Panc1 (cell line): ENCODE measurements around the gene FOXP4. TPM values are rescaled to one million over a fixed set of nuclear protein-coding genes. Genes with fewer than 3 reads are reported as not detected.
"Not testable (repeated sequence)": the region's sequence is repeated elsewhere in the genome, so short reads cannot be mapped to it uniquely, and the experiment has no call there.

Experiments used
- ATAC-seq: fragments of 200-7000 bp; cut with Tn5 transposase; 2 replicates; pipeline ENCODE4 v1.9.1; 2020; ENCODE audit warnings: mild to moderate bottlenecking, moderate library complexity
- BruUV-seq: library from RNA; stranded (reverse); fragments of 400-500 nt; replicated peaks from 2 replicates; lab custom pipeline; 2021; lab: Mats Ljungman, UMichigan
- CTCF ChIA-PET: fragments of 300-600 bp; sonication (Branson Sonifier 250); formaldehyde crosslinking; loops from one replicate; lab custom pipeline; 2022; ENCODE audit warnings: antibody characterized with exemption; lab: Charles Lee
- POLR2A ChIA-PET: fragments of 300-600 bp; sonication (Branson Sonifier 250); formaldehyde crosslinking; loops from one replicate; lab custom pipeline; 2022; ENCODE audit warnings: antibody characterized with exemption; lab: Charles Lee
- DNase-seq: peaks from one replicate; pipeline ENCODE4 v3.0.0-alpha.2; 2010; ENCODE audit warnings: low read depth, low spot score
- H3K27ac ChIP-seq: 2 replicates; pipeline ENCODE4 v1.5.1; 2011; ENCODE audit warnings: mild to moderate bottlenecking, low read length, inconsistent platforms
- H3K27me3 ChIP-seq: fragments of 200-500 bp; sonication (Bioruptor generic); 2 replicates; pipeline ENCODE4 v1.6.0; 2014; ENCODE audit warnings: low read length, inconsistent platforms; ENCODE audit not compliant: control insufficient read depth, insufficient read depth
- H3K36me3 ChIP-seq: fragments of 200-500 bp; sonication (Bioruptor generic); 2 replicates; pipeline ENCODE4 v1.5.1; 2014; ENCODE audit warnings: inconsistent platforms, mild to moderate bottlenecking, low read length, moderate library complexity; ENCODE audit not compliant: control insufficient read depth, insufficient read depth
- H3K4me1 ChIP-seq: 2 replicates; pipeline ENCODE4 v1.5.1; 2011; ENCODE audit warnings: inconsistent platforms, mild to moderate bottlenecking, low read length, moderate library complexity; ENCODE audit not compliant: control insufficient read depth, insufficient read depth
- H3K4me3 ChIP-seq, 2 experiments: 2 replicates each; pipeline ENCODE4 v1.5.1; 2011 to 2012; ENCODE audit warnings: low read depth in 2 of 2, low read length in 2 of 2, mild to moderate bottlenecking in 2 of 2, inconsistent platforms in 1 of 2, moderate library complexity in 1 of 2
- H3K9me3 ChIP-seq: fragments of 200-500 bp; sonication (Bioruptor generic); 2 replicates; pipeline ENCODE4 v1.5.1; 2014; ENCODE audit warnings: low read depth, mild to moderate bottlenecking, inconsistent platforms, low read length, moderate library complexity; ENCODE audit not compliant: control insufficient read depth, insufficient read depth
- POLR2AphosphoS5 ChIP-seq: IDR thresholded peaks from 2 replicates; pipeline ENCODE4 v1.6.1; 2012; ENCODE audit warnings: mild to moderate bottlenecking, low read depth, low read length, moderate library complexity
- REST ChIP-seq, 2 experiments: IDR thresholded peaks; 2 replicates each; pipeline ENCODE4 v1.6.1; 2011 to 2012; ENCODE audit warnings: low read depth in 2 of 2, control low read depth in 1 of 2, low read length in 1 of 2, mild to moderate bottlenecking in 1 of 2, moderate library complexity in 1 of 2; ENCODE audit not compliant: insufficient read depth in 1 of 2
- SIN3A ChIP-seq: IDR thresholded peaks from 2 replicates; pipeline ENCODE4 v1.6.1; 2012; ENCODE audit warnings: low read depth, mild to moderate bottlenecking, low read length, moderate library complexity, borderline replicate concordance; ENCODE audit not compliant: insufficient read depth
- TCF7L2 ChIP-seq: IDR thresholded peaks from 2 replicates; pipeline ENCODE4 v1.6.1; 2011; ENCODE audit warnings: mild to moderate bottlenecking, low read depth, low read length, inconsistent platforms
- in situ Hi-C: cut with HindIII; loops from 2 replicates; pipeline ENCODE4 v1.10.0; 2016; ENCODE audit warnings: low sequenced_read_pairs, low pct_unique_long_range_greater_than_20kb
- intact Hi-C: fragments of 100-400 bp; cut with micrococcal nuclease; formaldehyde crosslinking; loops from one replicate; pipeline ENCODE4 v1.10.0; 2022; ENCODE audit not compliant: unreplicated experiment
- total RNA-seq: library from RNA; stranded (reverse); gene quantifications from one replicate; pipeline ENCODE4 v1.2.1, GENCODE V29; 2021; ENCODE audit not compliant: unreplicated experiment
- TF ChIP-seq, protein P1 (sequence below): fragments of 450-650 bp; IDR thresholded peaks from 2 replicates; pipeline ENCODE4 v1.5.1; 2017; ENCODE audit warnings: mild to moderate bottlenecking

FOXP4 gene
- total RNA-seq, 1 experiment from 2014 or later: 30.4 TPM

GRCh38 chr6:41615311-41615710 is 69.1 kb downstream of the FOXP4 start:
- Histone ChIP-seq H3K4me3 (no peak overlapping the region), H3K4me1 (no peaks in the 10 kb centered on the region), H3K36me3 (no peaks in the 10 kb centered on the region), H3K27ac (no peak overlapping the region), H3K27me3 (no peaks in the 10 kb centered on the region), H3K9me3 (no peaks in the 10 kb centered on the region)
- DNase-seq: no peak
- TF ChIP-seq POLR2AphosphoS5 (no peak), REST (IDR thresholded peaks at IDR 0.05; ENCODE audit: insufficient read depth in 1 of 2, low read depth in 2 of 2, low read length in 1 of 2) (no peak), SIN3A (no peak), TCF7L2 (no peak)
- TF ChIP-seq, protein P1, sequence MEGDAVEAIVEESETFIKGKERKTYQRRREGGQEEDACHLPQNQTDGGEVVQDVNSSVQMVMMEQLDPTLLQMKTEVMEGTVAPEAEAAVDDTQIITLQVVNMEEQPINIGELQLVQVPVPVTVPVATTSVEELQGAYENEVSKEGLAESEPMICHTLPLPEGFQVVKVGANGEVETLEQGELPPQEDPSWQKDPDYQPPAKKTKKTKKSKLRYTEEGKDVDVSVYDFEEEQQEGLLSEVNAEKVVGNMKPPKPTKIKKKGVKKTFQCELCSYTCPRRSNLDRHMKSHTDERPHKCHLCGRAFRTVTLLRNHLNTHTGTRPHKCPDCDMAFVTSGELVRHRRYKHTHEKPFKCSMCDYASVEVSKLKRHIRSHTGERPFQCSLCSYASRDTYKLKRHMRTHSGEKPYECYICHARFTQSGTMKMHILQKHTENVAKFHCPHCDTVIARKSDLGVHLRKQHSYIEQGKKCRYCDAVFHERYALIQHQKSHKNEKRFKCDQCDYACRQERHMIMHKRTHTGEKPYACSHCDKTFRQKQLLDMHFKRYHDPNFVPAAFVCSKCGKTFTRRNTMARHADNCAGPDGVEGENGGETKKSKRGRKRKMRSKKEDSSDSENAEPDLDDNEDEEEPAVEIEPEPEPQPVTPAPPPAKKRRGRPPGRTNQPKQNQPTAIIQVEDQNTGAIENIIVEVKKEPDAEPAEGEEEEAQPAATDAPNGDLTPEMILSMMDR: no peak
- no TSS peak for BruUV-seq
- intact Hi-C loops (no loop called here), in situ Hi-C loops (no loop called here)
- ATAC-seq: no peak
- POLR2A ChIA-PET: interaction anchor here (0.6 kb wide), 1 partner anchor 253 kb away, joined by 3 read pairs; no protein-coding TSS in a partner anchor
- CTCF ChIA-PET: no interaction called here

DNA sequence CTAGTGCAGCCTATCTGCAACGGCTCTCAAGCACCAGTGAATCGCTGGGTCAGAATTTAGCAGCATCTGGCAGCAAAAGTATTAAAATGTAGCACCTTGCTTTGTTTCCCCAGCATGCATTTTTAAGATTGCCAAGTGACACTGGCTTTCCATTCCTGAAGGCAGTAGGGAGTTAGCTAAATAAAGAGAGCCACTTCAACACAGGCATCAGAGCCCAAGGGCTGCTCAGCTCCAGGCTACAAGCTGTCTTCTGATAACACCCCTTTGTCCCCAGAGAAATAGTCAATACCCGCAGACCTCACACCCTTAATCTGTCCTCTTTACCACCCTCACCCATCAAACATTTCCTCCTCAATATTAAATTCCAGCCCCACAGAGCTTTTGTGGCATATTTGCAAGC is 72.4 kb downstream of the FOXP4 start:
- TF ChIP-seq TCF7L2 (no peak), POLR2AphosphoS5 (no peak), SIN3A (no peak), REST (IDR thresholded peaks at IDR 0.05; ENCODE audit: insufficient read depth in 1 of 2, low read depth in 2 of 2, low read length in 1 of 2) (no peak)
- TF ChIP-seq, protein P1: no peak
- no TSS peak for BruUV-seq
- no peak overlapping the region for H3K4me3 ChIP-seq
- no peaks in the 10 kb centered on the region for H3K4me1 ChIP-seq
- in situ Hi-C loops: no loop called here
- H3K36me3 ChIP-seq: no peaks in the 10 kb centered on the region
- ATAC-seq (no peak), DNase-seq (no peak)
- H3K27ac ChIP-seq: no peak overlapping the region
- ChIA-PET POLR2A (no interaction called here), CTCF (interaction anchor here (0.6 kb wide), 1 partner anchor 196 kb away, joined by 8 read pairs; no protein-coding TSS in a partner anchor)
- peaks cover 3% of the 10 kb centered on the region; the same call in 1 of the 2 replicates for H3K9me3 ChIP-seq
- H3K27me3 ChIP-seq: no peaks in the 10 kb centered on the region
- intact Hi-C loops: no loop called here

DNA sequence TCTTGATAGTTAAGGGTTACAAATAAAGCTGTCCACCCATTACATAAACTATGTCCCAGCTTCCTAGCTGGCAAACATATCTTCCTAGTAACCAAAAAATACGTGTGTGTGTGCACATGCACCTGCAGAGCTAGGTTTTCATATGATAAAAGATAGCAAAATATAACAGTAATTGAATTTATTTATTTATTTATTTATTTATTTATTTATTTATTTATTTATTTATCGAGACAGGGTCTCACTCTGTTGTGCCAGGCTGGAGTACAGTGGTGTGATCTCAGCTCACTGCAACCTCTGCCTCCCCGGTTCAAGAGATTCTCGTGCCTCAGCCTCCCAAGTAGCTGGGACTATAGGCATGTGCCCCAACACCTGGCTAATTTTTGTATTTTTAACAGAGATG is 73.0 kb downstream of the FOXP4 start:
- DNase-seq, H3K27ac ChIP-seq, in situ Hi-C loops, intact Hi-C loops, POLR2A ChIA-PET, H3K9me3 ChIP-seq, H3K4me1 ChIP-seq, BruUV-seq, H3K27me3 ChIP-seq, H3K36me3 ChIP-seq, H3K4me3 ChIP-seq, ATAC-seq: not testable (repeated sequence)
- CTCF ChIA-PET: interaction anchor here (0.6 kb wide), 1 partner anchor 197 kb away, joined by 8 read pairs; no protein-coding TSS in a partner anchor
